ENCODE measurements around the gene DIP2C.
"Not testable (repeated sequence)": the region's sequence is repeated elsewhere in the genome, so short reads cannot be mapped to it uniquely, and the experiment has no call there.

The DIP2C gene

GRCh38 chr10:639751-640672 lies 49.5 kb downstream of the DIP2C start:
- DNase-seq, result no peak

- DNase-seq, result no peak
Measured at GRCh38 chr10:639001-639750, 50.3 kb downstream of the DIP2C start.

GRCh38 chr10:637771-638195 lies 51.7 kb downstream of the DIP2C start:
- DNase-seq, result no peak

- DNase-seq, result no peak
Measured at GRCh38 chr10:637221-637620, 52.2 kb downstream of the DIP2C start.

- DNase-seq, result no peak
Measured at GRCh38 chr10:636769-637168, 52.7 kb downstream of the DIP2C start.

GRCh38 chr10:636016-636730 lies 53.3 kb downstream of the DIP2C start:
- no peak for DNase-seq

- DNase-seq, result no peak
Measured at GRCh38 chr10:635088-635861, 54.2 kb downstream of the DIP2C start.

- no peak for DNase-seq
Measured at GRCh38 chr10:634256-634655, 55.2 kb downstream of the DIP2C start.

- no peak for DNase-seq
Measured at GRCh38 chr10:633279-634245, 55.9 kb downstream of the DIP2C start.

GRCh38 chr10:632807-633177 lies 56.7 kb downstream of the DIP2C start:
- not testable (repeated sequence) for DNase-seq

- not testable (repeated sequence) for DNase-seq
Measured at GRCh38 chr10:632155-632806, 57.2 kb downstream of the DIP2C start.

- DNase-seq, result no peak
Measured at GRCh38 chr10:631266-631665, 58.2 kb downstream of the DIP2C start.

- DNase-seq, result peak; percentile 16 to 53
Measured at GRCh38 chr10:630581-631073, 58.8 kb downstream of the DIP2C start.

- DNase-seq, result no peak
Measured at GRCh38 chr10:629186-629998, 60.1 kb downstream of the DIP2C start.

GRCh38 chr10:628386-629045 lies 61.0 kb downstream of the DIP2C start:
- DNase-seq, result no peak

- no peak for DNase-seq
Measured at GRCh38 chr10:627032-627992, 62.2 kb downstream of the DIP2C start.

- DNase-seq, result no peak
Measured at GRCh38 chr10:625751-626711, 63.4 kb downstream of the DIP2C start.

Data from NCI-H187 (cell line).